Stimulated activated CD4-positive, alpha-beta T cell treated with anti-CD3 and anti-CD28 coated beads, TNF-alpha, amount 100 ng/mL, for 4 hours (primary cell): ENCODE results near the gene DIS3L2.
"Not testable (repeated sequence)": the region's sequence is repeated elsewhere in the genome, so short reads cannot be mapped to it uniquely, and the experiment has no call there.

ENCODE experiments used
- DNase-seq, 3 experiments: peaks; one replicate each; pipeline ENCODE4 v3.0.0-alpha.2; 2020; ENCODE audit warnings: low read depth in 3 of 3

Gene DIS3L2

DNA sequence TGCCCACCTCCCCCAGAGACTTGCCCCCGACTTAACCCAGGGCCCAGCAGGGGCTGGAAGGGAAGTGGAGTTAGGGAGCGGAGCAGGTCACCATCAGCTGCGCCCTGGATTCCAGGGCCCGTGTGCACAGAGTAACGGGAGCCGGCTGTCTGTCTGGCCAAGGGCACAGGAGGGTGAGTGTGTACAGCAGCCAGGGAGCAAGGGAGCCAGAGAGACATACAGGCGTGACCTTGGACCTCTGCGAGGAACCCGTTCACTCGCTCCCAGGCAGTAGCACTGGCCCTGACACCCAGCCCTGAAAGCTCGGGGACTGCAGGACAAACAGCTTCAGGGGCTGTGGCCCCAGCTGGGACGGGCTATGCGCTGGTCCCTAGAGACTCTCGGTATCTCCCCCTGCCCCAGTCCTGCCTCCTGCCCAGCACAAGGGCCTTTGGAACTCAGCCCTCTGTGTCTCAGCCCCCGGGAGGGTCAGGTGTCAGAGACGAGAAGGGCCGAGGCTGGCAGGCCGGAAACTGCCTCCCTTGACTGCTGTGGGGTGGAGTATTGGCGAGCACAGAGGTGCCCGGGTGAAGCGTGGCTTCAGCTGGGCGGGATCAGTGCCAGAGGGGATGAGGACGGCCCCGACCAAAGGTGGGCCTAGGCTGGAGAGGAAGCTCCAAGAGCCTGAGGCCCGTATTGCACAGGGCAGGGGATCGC is 370.9 kb downstream of the DIS3L2 start:
- not testable (repeated sequence) for DNase-seq

- DNase-seq = no peak
Measured at GRCh38 chr2:232332940-232333259, 371.4 kb downstream of the DIS3L2 start.

- DNase-seq = no peak
Measured at GRCh38 chr2:232333361-232334135, 372.0 kb downstream of the DIS3L2 start.

DNA sequence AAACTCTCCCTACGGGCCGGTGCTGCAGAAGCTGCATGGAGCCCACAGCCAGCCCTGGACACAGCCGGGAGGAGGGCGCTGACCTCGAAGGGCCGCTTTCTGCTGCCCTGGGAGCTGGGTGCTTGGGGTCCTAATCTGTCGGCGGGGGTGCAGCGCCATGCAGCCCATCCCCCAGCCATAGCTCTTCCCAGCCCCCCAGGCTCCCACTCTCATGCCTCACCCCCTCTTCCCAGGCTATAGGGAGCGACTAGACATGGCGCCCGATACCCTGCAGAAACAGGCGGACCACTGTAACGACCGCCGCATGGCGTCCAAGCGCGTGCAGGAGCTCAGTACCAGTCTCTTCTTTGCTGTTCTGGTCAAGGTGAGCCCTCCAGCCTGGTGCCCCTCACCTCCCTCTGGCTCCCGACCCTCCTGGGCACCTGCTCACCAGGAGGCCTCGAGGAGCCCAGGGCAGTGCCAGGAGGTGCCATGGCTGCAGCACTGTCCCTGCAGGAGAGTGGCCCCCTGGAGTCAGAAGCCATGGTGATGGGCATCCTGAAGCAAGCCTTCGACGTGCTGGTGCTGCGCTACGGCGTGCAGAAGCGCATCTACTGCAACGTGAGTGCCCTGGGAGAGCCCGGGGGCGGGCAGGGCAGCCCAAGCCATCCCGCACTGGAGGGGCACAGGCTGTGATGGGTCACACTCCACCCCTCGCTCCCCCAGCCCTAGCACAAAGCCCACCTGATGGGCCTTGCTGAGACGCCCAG is 372.8 kb downstream of the DIS3L2 start:
- not testable (repeated sequence) for DNase-seq

DNA sequence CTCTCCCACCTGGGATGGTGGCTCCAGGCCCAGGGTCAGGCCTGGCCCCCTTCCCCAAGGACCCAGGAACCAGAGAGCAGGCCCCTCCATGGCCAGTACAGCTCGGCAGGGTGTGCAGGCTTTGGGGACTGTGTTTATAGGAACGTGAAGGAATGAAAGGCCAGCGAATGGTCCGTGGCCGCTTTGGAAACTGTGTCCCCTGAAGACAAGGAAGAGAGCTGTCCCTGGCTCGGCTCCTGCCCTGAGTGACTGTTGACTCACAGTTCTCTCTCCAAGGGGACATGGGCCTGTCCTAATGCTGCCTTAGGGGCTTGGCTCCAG is 373.3 kb downstream of the DIS3L2 start:
- DNase-seq = not testable (repeated sequence)

DNA sequence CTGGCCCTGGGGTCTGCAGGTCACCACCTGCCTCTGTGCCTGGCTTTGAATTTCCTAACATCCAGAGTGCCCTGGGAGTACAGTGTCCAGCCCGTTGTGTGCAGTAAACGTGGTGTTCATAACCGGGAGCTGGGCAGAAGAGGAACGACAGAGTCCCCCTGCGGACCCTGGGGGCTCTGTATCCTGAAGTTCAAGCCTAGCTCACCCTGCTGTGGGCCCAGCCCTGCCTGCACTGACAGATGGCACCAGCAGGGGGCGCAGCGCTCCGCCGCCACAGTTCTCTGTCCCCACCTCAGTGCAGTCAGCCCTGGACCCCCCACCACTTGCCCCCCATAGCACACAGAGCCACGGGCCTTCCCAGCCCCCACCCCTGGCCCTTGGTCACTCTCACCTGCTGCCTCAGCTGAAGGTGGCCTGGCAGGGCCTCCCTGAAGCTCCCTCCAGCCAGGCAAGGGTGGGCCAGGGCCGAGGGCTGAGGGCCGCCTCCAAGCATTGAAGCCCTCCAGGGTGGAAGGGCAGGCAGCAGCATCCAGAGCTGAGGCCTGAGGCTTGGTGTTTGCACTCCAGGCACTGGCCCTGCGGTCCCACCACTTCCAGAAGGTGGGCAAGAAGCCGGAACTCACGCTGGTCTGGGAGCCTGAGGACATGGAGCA is 373.8 kb downstream of the DIS3L2 start:
- DNase-seq = not testable (repeated sequence)

GRCh38 chr2:232335859-232336215 is 374.3 kb downstream of the DIS3L2 start:
- DNase-seq = no peak

- DNase-seq = no peak
Measured at GRCh38 chr2:232336241-232336736, 374.8 kb downstream of the DIS3L2 start.

GRCh38 chr2:232336981-232337720 is 375.6 kb downstream of the DIS3L2 start:
- no peak for DNase-seq

GRCh38 chr2:232338094-232338758 is 376.7 kb downstream of the DIS3L2 start:
- not testable (repeated sequence) for DNase-seq

DNA sequence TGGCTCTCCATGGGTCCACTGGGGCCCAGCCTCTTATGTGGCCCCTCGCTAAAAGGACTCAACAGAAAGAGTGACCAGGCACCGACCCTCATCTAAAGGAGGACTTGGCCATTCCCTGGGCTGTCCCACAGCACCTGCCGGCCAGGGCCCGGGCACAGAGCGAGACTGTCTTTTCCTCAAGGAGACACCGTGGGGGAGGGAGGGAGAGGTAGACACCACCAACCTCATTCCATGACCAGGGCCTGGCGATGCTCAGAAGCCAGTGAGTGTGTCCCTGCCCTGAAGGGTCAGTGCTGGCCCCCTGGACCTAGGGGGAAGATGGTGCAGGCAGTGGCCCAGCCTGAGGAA is 377.2 kb downstream of the DIS3L2 start:
- no peak for DNase-seq

DNA sequence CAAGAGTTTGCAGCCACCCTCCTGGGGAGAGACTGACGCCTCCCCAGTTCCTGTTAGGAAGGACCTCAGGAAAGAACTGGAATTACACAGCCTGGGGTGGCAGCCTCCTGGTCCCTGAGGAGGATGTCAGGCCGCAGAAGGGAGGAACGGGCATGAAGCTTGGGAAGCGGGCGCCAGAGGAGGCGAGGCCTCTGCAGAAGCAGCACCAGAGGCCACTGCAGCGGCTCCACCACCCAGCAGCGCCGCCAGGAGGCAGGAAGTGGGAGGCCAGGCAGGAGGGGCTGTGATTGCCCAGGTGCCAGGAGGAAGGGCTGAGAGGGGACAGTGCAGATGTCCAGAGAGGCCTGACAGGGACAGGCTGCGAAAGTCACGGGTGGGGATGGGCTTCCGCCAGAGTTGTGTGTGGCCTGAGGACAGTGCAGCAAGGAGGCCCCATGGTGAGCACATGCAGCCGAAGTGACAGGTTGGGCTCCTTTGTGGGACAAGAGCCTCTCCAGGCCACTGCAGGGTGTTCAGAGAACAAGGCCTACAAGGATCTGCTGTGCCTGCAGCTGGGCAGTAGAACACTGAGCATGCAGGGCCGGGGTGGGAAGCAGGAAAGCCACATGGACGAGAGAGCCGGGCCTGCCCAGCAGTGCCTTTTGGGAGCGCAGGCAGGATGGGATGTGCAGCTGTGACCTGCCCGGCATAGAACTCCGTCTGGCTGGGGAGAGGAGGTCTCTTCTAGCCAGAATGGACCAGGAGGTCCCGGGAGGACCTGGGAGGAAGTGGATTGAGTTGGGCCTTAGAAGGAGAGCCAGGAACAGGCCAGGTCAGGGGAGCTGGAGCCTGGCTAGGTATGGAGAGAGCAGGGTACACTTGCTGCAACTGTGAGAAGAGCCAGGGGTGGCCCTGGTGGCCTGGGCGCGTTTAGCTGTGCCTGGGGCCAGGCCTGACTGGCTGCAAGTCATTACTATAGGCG is 377.9 kb downstream of the DIS3L2 start:
- DNase-seq = no peak

GRCh38 chr2:232340171-232340935 is 378.8 kb downstream of the DIS3L2 start:
- no peak for DNase-seq

- DNase-seq = no peak
Measured at GRCh38 chr2:232341061-232341738, 379.7 kb downstream of the DIS3L2 start.

GRCh38 chr2:232341739-232342126 is 380.2 kb downstream of the DIS3L2 start:
- no peak for DNase-seq

DNA sequence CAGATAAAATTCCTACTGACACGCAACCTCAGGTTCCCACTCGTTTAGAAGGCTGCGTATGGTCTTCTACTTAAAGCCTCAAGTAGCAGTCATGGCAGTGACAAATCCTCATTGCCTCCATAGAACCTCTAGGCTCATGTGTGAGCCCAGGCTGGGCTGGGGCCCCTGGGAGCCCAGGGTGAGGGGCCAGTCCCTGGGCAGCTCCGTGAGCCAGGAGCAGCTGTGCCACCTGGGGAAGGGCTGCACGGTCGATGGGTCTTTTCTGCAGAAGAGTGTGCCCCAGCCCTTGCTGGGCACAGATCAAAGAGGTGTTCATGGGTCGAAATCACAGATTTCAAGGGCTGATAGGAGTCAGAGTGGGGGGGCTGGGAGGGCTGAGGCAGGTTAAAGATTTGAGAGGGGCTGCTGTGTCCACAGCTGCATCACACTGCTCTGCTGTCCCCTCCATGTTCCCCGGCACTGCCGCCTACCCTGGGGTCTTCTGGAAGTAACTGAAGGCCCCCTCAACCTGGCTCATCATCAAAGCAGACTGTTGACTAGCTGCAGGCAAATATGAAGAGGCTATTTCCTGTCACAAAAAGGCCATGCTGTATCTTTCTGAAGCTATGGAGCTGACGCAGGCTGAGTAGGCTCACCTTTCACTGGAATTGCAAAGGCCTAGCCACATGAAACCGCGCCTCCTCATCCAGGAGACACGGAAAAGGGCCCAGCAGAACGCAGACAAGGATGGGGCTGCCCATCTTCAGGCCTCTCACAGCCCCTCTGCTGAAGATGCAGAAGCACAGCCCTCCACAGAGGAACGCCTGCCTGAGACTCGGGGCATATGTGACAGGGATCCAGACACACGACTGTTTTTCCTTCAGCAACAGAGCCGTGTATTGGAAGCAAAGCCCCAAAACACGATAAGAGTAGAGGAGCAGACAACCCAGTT is 381.4 kb downstream of the DIS3L2 start:
- DNase-seq = no peak

- no peak for DNase-seq
Measured at GRCh38 chr2:232343821-232344220, 382.3 kb downstream of the DIS3L2 start.
